SK-N-SH (cell line): Measurements from ENCODE around the gene GPR161. TPM values are rescaled to one million over a fixed set of nuclear protein-coding genes. Genes with fewer than 3 reads are reported as not detected.

Experiments
- CTCF ChIA-PET: fragments of 300-600, 350-600 bp; formaldehyde crosslinking; extraction: SDS; loops from one replicate; lab custom pipeline; 2021; lab: Yijun Ruan, JAX
- POLR2A ChIA-PET: fragments of 350-600 bp; sonication (Branson Sonifier 250); formaldehyde crosslinking; extraction: SDS; loops from one replicate; lab custom pipeline; 2020; ENCODE audit warnings: antibody characterized with exemption, inconsistent platforms; lab: Yijun Ruan, JAX
- DNase-seq: peaks from one replicate; pipeline ENCODE4 v3.0.0; 2012
- H2AFZ ChIP-seq: fragments of 200-600 bp; sonication (generic); 2 replicates; pipeline ENCODE4 v1.8.1; 2016; ENCODE audit warnings: antibody characterized with exemption, mild to moderate bottlenecking, low read depth
- H3F3A ChIP-seq: fragments of 200-600 bp; sonication (generic); replicated peaks from 2 replicates; pipeline ENCODE3; 2016; ENCODE audit warnings: antibody characterized with exemption, mild to moderate bottlenecking; ENCODE audit not compliant: insufficient read depth
- H3K27ac ChIP-seq, 2 experiments: fragments of 200-500 bp in 1 of 2; fragments of 200-600 bp in 1 of 2; sonication (Bioruptor generic) in 1 of 2; sonication (generic), shearing (Covaris generic) in 1 of 2; 2 replicates each; pipeline versions ENCODE4 v1.5.1 to v1.6.1; 2014 to 2016; ENCODE audit warnings: low read depth in 2 of 2, inconsistent platforms in 1 of 2, low read length in 1 of 2, mild to moderate bottlenecking in 1 of 2, mixed read lengths in 1 of 2
- H3K27me3 ChIP-seq: fragments of 200-600 bp; sonication (generic), shearing (Covaris generic); 2 replicates; pipeline ENCODE4 v1.6.1; 2016; ENCODE audit warnings: mixed run types; ENCODE audit not compliant: insufficient read depth
- H3K36me3 ChIP-seq, 2 experiments: fragments of 200-500 bp in 1 of 2; fragments of 200-600 bp in 1 of 2; sonication (Bioruptor generic) in 1 of 2; sonication (generic) in 1 of 2; replicated peaks in 1 of 2; 2 replicates each; pipeline versions ENCODE3 to v1.5.1; 2014 to 2016; ENCODE audit warnings: low read length in 1 of 2, mild to moderate bottlenecking in 1 of 2; ENCODE audit not compliant: insufficient read depth in 2 of 2, control insufficient read depth in 1 of 2
- H3K4me1 ChIP-seq, 2 experiments: fragments of 200-500 bp in 1 of 2; fragments of 200-600 bp in 1 of 2; sonication (Bioruptor generic) in 1 of 2; sonication (generic), shearing (Covaris generic) in 1 of 2; 2 replicates each; pipeline versions ENCODE4 v1.5.1 to v1.6.1; 2014 to 2016; ENCODE audit warnings: low read depth in 1 of 2, low read length in 1 of 2, mixed run types in 1 of 2; ENCODE audit not compliant: insufficient read depth in 2 of 2, control insufficient read depth in 1 of 2
- H3K4me2 ChIP-seq: fragments of 200-600 bp; sonication (generic), shearing (Covaris generic); 2 replicates; pipeline ENCODE4 v1.6.1; 2017; ENCODE audit warnings: mixed run types
- H3K4me3 ChIP-seq, 2 experiments: fragments of 200-500 bp in 1 of 2; fragments of 200-600 bp in 1 of 2; sonication (Bioruptor generic) in 1 of 2; sonication (generic), shearing (Covaris generic) in 1 of 2; 2 replicates each; pipeline versions ENCODE4 v1.5.1 to v1.8.1; 2014 to 2016; ENCODE audit warnings: low read depth in 2 of 2, inconsistent platforms in 1 of 2, low read length in 1 of 2, mild to moderate bottlenecking in 1 of 2, mixed read lengths in 1 of 2, moderate library complexity in 1 of 2
- H3K79me2 ChIP-seq: fragments of 200-600 bp; sonication (generic); 2 replicates; pipeline ENCODE4 v1.8.1; 2017; ENCODE audit warnings: mild to moderate bottlenecking; ENCODE audit not compliant: insufficient read depth
- H3K9ac ChIP-seq: fragments of 200-600 bp; sonication (generic); 2 replicates; pipeline ENCODE4 v1.6.1; 2017; ENCODE audit warnings: mixed run types
- H3K9me2 ChIP-seq: fragments of 200-600 bp; sonication (generic); 2 replicates; pipeline ENCODE4 v1.6.1; 2017; ENCODE audit warnings: mixed run types
- H3K9me3 ChIP-seq: fragments of 200-600 bp; sonication (generic); 2 replicates; pipeline ENCODE4 v1.6.1; 2017; ENCODE audit warnings: mixed run types, mild to moderate bottlenecking, moderate library complexity
- H4K20me1 ChIP-seq: fragments of 200-600 bp; sonication (generic); 2 replicates; pipeline ENCODE4 v1.6.1; 2017; ENCODE audit warnings: mild to moderate bottlenecking, mixed run types; ENCODE audit not compliant: insufficient read depth
- CHD2 ChIP-seq: fragments of 150-350 bp; IDR thresholded peaks from 2 replicates; pipeline ENCODE4 v1.6.1; 2018; ENCODE audit warnings: low read length; ENCODE audit not compliant: partially characterized antibody
- CTCF ChIP-seq: fragments of 200-600 bp; sonication (generic); IDR thresholded peaks from 2 replicates; pipeline ENCODE4 v1.6.1; 2017; ENCODE audit warnings: antibody characterized with exemption, mild to moderate bottlenecking, moderate library complexity
- EP300 ChIP-seq, 2 experiments: IDR thresholded peaks; 2 replicates each; pipeline versions ENCODE4 v1.4.0 to v1.6.1; 2012; ENCODE audit warnings: borderline replicate concordance in 1 of 2, low read depth in 1 of 2, low read length in 1 of 2
- FOXJ3 ChIP-seq: sonication (generic); formaldehyde crosslinking; IDR thresholded peaks from 2 replicates; pipeline ENCODE4 v1.5.1; 2020; ENCODE audit warnings: mild to moderate bottlenecking, missing genetic modification reagents
- FOXM1 ChIP-seq: IDR thresholded peaks from 2 replicates; pipeline ENCODE4 v1.4.0; 2012; ENCODE audit warnings: low read depth, mild to moderate bottlenecking
- GABPA ChIP-seq: IDR thresholded peaks from 2 replicates; pipeline ENCODE4 v1.4.0; 2012; ENCODE audit warnings: low read depth, mild to moderate bottlenecking
- IRF3 ChIP-seq: fragments of 150-350 bp; IDR thresholded peaks from 2 replicates; pipeline ENCODE4 v1.6.1; 2016; ENCODE audit warnings: mild to moderate bottlenecking, low read depth, low read length
- MAX ChIP-seq: IDR thresholded peaks from 2 replicates; pipeline ENCODE4 v1.4.0; 2012; ENCODE audit warnings: low read depth
- MXI1 ChIP-seq: IDR thresholded peaks from 2 replicates; pipeline ENCODE4 v1.6.1; 2012; ENCODE audit warnings: mild to moderate bottlenecking, low read depth, low read length, improper control_type of control experiment
- RAD21 ChIP-seq: IDR thresholded peaks from 2 replicates; pipeline ENCODE4 v1.6.1; 2012; ENCODE audit warnings: mild to moderate bottlenecking, low read length
- RCOR1 ChIP-seq: fragments of 150-350 bp; IDR thresholded peaks from 2 replicates; pipeline ENCODE4 v1.6.1; 2017; ENCODE audit warnings: antibody characterized with exemption, low read length
- SIN3A ChIP-seq: IDR thresholded peaks from 2 replicates; pipeline ENCODE4 v1.6.1; 2012; ENCODE audit warnings: low read depth, mild to moderate bottlenecking, low read length, moderate library complexity, borderline replicate concordance
- SMC3 ChIP-seq: IDR thresholded peaks from 2 replicates; pipeline ENCODE4 v1.6.1; 2012; ENCODE audit warnings: low read depth, low read length, improper control_type of control experiment
- TCF12 ChIP-seq: IDR thresholded peaks from 2 replicates; pipeline ENCODE4 v1.4.0; 2012
- USF2 ChIP-seq: fragments of 150-350 bp; IDR thresholded peaks from 2 replicates; pipeline ENCODE4 v1.6.1; 2017; ENCODE audit warnings: antibody characterized with exemption, low read length, low read depth, borderline replicate concordance
- YY1 ChIP-seq: IDR thresholded peaks from 2 replicates; pipeline ENCODE4 v1.4.0; 2012; ENCODE audit warnings: low read depth, mild to moderate bottlenecking
- ZBTB33 ChIP-seq: IDR thresholded peaks from 2 replicates; pipeline ENCODE4 v1.4.0; 2012; ENCODE audit warnings: low read depth, borderline replicate concordance
- WGBS: methylation state at CpG from one replicate; pipeline ENCODE4 v1.1.6; 2017; ENCODE audit warnings: low lambda C conversion rate; 5-methylcytosine and 5-hydroxymethylcytosine counted together
- polyA plus RNA-seq, 3 experiments: library from polyadenylated mRNA; depleted of rRNA; stranded (reverse); fragments of >200 nt; gene quantifications; 2 replicates each; pipeline ENCODE4 v1.2.3, GENCODE V29; 2012

The GPR161 gene
- polyA plus RNA-seq, 1 of the 3 experiments (the other 2 are of a cell fraction): 20.1 TPM

DNA sequence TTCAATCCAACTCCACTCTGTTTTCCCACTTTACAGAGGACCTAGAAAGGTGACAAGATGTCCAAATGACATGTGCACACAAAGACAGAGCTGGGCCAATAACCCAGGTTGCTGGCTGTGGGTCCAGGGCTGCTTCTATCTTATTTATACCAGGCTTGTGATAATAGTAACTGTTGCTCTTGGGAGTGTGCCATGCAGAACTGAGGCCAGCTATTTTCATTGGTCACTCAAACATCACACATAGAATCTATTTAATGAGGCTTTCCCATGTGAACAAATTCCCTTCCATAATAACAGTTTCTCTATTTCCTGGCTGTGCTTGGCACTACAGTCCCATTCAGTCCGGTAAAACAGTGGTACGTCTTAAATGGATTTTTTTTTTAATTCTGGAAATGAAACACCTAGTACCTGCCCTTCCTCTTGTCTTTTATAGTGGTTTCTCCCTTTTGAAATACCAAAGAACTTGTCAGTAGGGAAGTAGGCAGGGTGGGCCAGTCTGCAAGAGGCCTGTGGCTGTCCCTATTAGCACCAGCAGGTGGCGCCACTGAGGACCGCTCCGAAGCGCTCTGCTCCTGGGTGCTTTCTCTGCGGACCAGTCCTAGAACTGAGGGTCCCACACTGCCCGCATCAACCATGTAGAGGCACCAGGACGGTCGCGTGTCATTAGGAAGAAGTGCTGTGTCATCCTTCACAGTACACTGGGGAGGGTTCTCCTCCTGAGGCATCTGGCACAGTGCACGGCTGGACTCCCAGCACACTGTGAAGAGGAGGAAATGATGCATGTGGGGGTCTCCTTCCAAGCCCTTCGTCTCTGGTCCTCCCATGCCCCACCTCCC lies 52.1 kb downstream of the GPR161 start:
- Histone ChIP-seq H3K79me2 (no peaks in the 10 kb centered on the region), H3K27me3 (no peaks in the 10 kb centered on the region), H3K27ac (no peak overlapping the region), H3K4me3 (peak overlapping the region in 1 of 2 experiments; percentile 30; a peak in 1 of 4 replicates), H3K4me2 (no peak overlapping the region), H2AFZ (no peak overlapping the region), H4K20me1 (no peaks in the 10 kb centered on the region), H3F3A (peaks cover 18% of the 10 kb centered on the region), H3K36me3 (peaks cover 15 to 52% of the 10 kb centered on the region in 2 experiments), H3K4me1 (peaks cover 7% of the 10 kb centered on the region in 2 experiments; a peak in 3 of 4 replicates), H3K9ac (no peak overlapping the region), H3K9me2 (no peaks in the 10 kb centered on the region), H3K9me3 (no peaks in the 10 kb centered on the region)
- peak; percentile 74 for DNase-seq
- ChIA-PET POLR2A (no interaction called here), CTCF (interaction anchor here (0.6 to 8.3 kb wide), 20 partner anchors 9 to 484 kb away, joined by 3 to 86 read pairs (median 3); no protein-coding TSS in a partner anchor)
- WGBS: 67% methylated on average over 13 of the region's 13 CpGs
- peak; percentile 54 for TF ChIP-seq SMC3
- TF ChIP-seq MXI1: no peak
- no peak for TF ChIP-seq RCOR1
- no peak for TF ChIP-seq ZBTB33
- no peak for TF ChIP-seq YY1
- no peak for TF ChIP-seq USF2
- no peak for TF ChIP-seq FOXM1
- no peak for TF ChIP-seq TCF12
- no peak for TF ChIP-seq FOXJ3 (CRISPR knock-in tag)
- no peak for TF ChIP-seq MAX
- TF ChIP-seq IRF3: no peak
- no peak for TF ChIP-seq EP300 (IDR thresholded peaks at IDR 0.05; ENCODE audit: borderline replicate concordance in 1 of 2, low read depth in 1 of 2, low read length in 1 of 2)
- peak; percentile 89 for TF ChIP-seq CTCF
- no peak for TF ChIP-seq GABPA
- no peak for TF ChIP-seq CHD2
- TF ChIP-seq RAD21: peak; percentile 43
- TF ChIP-seq SIN3A: no peak
